A673 (cell line): ENCODE measurements around the gene CHMP2A. TPM values are rescaled to one million over a fixed set of nuclear protein-coding genes. Genes with fewer than 3 reads are reported as not detected.

Experiments used
- BruUV-seq: library from RNA; stranded (reverse); fragments of 400-500 nt; replicated peaks from 2 replicates; lab custom pipeline; 2021; lab: Mats Ljungman, UMichigan
- CTCF ChIA-PET: fragments of 300-600 bp; sonication (Branson Sonifier 250); formaldehyde crosslinking; loops from one replicate; lab custom pipeline; 2022; ENCODE audit warnings: antibody characterized with exemption; lab: Charles Lee
- POLR2A ChIA-PET: fragments of 300-600 bp; sonication (Branson Sonifier 250); formaldehyde crosslinking; loops from one replicate; lab custom pipeline; 2022; ENCODE audit warnings: antibody characterized with exemption; ENCODE audit not compliant: low non-redundant PET; lab: Charles Lee
- DNase-seq: peaks from one replicate; pipeline ENCODE4 v3.0.0-alpha.2; 2015; ENCODE audit warnings: low spot score
- H3K27ac ChIP-seq: fragments of 200-600 bp; sonication (generic); 2 replicates; pipeline ENCODE4 v1.5.1; 2016; ENCODE audit warnings: mixed run types, low read depth, mild to moderate bottlenecking, mixed read lengths, antibody characterized with exemption, low read length; ENCODE audit not compliant: poor library complexity, severe bottlenecking
- H3K27me3 ChIP-seq: fragments of 200-600 bp; sonication (generic); replicated peaks from 2 replicates; pipeline ENCODE4 v1.6.1; 2017; ENCODE audit warnings: mixed run types, low read depth, mild to moderate bottlenecking, mixed read lengths, antibody characterized with exemption, low read length; ENCODE audit not compliant: insufficient read depth, poor library complexity
- H3K36me3 ChIP-seq: fragments of 200-600 bp; sonication (generic); 2 replicates; pipeline ENCODE4 v1.6.1; 2016; ENCODE audit warnings: mixed run types, mild to moderate bottlenecking, mixed read lengths, antibody characterized with exemption, low read length; ENCODE audit not compliant: insufficient read depth, poor library complexity, severe bottlenecking
- H3K4me1 ChIP-seq: fragments of 200-600 bp; sonication (generic); 2 replicates; pipeline ENCODE4 v1.6.1; 2017; ENCODE audit warnings: mixed run types, mild to moderate bottlenecking, mixed read lengths, antibody characterized with exemption, low read length; ENCODE audit not compliant: insufficient read depth, poor library complexity, severe bottlenecking
- H3K4me3 ChIP-seq: fragments of 200-600 bp; sonication (generic); 2 replicates; pipeline ENCODE4 v1.5.1; 2016; ENCODE audit warnings: low read depth, mixed run types, mild to moderate bottlenecking, mixed read lengths, low read length; ENCODE audit not compliant: poor library complexity, severe bottlenecking
- H3K9me3 ChIP-seq: fragments of 200-600 bp; sonication (generic); 2 replicates; pipeline ENCODE4 v1.6.1; 2016; ENCODE audit warnings: mixed run types, low read depth, mild to moderate bottlenecking, mixed read lengths, antibody characterized with exemption, low read length; ENCODE audit not compliant: poor library complexity, severe bottlenecking
- EZH2 ChIP-seq: fragments of 200-600 bp; sonication (generic); IDR thresholded peaks from 2 replicates; pipeline ENCODE4 v1.6.1; 2017; ENCODE audit warnings: borderline replicate concordance, low read depth, mild to moderate bottlenecking, mixed read lengths, antibody characterized with exemption, low read length; ENCODE audit not compliant: poor library complexity, severe bottlenecking
- intact Hi-C: fragments of 100-400 bp; cut with micrococcal nuclease; formaldehyde crosslinking; loops from one replicate; pipeline ENCODE4 v1.10.0; 2022; ENCODE audit not compliant: unreplicated experiment
- total RNA-seq: library from RNA; stranded (reverse); gene quantifications from 2 replicates; pipeline ENCODE4 v1.2.3, GENCODE V29; 2021
- TF ChIP-seq, protein P1 (sequence below): fragments of 300-800, 200-600 bp; sonication (generic); conservative IDR thresholded peaks from 2 replicates; pipeline ENCODE4 v1.5.1; 2017; ENCODE audit warnings: low read depth, mild to moderate bottlenecking, antibody characterized with exemption, low read length, moderate library complexity, mixed read lengths

Gene CHMP2A
- total RNA-seq, 1 experiment from 2014 or later = 57.6 TPM

- intact Hi-C loops = no loop called here
- CTCF ChIA-PET = interaction anchor here (0.6 to 0.7 kb wide), 2 partner anchors 12 to 19 kb away, joined by 3 to 10 read pairs; partner anchors contain the start of gene ZBTB45
- no peaks in the 10 kb centered on the region for H3K9me3 ChIP-seq
- H3K4me1 ChIP-seq = peaks cover 8% of the 10 kb centered on the region
- H3K4me3 ChIP-seq = peak overlapping the region; percentile 35
- peak overlapping the region; percentile 57 for H3K27ac ChIP-seq
- TF ChIP-seq EZH2 = no peak
- TF ChIP-seq, protein P1, sequence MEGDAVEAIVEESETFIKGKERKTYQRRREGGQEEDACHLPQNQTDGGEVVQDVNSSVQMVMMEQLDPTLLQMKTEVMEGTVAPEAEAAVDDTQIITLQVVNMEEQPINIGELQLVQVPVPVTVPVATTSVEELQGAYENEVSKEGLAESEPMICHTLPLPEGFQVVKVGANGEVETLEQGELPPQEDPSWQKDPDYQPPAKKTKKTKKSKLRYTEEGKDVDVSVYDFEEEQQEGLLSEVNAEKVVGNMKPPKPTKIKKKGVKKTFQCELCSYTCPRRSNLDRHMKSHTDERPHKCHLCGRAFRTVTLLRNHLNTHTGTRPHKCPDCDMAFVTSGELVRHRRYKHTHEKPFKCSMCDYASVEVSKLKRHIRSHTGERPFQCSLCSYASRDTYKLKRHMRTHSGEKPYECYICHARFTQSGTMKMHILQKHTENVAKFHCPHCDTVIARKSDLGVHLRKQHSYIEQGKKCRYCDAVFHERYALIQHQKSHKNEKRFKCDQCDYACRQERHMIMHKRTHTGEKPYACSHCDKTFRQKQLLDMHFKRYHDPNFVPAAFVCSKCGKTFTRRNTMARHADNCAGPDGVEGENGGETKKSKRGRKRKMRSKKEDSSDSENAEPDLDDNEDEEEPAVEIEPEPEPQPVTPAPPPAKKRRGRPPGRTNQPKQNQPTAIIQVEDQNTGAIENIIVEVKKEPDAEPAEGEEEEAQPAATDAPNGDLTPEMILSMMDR = no peak
- H3K36me3 ChIP-seq = no peaks in the 10 kb centered on the region
- BruUV-seq = TSS peak; percentile 85
- POLR2A ChIA-PET = no interaction called here
- DNase-seq = peak; percentile 71
- no peaks in the 10 kb centered on the region for H3K27me3 ChIP-seq
Measured at GRCh38 chr19:58538257-58539168, 16.4 kb downstream of the CHMP2A start.

DNA sequence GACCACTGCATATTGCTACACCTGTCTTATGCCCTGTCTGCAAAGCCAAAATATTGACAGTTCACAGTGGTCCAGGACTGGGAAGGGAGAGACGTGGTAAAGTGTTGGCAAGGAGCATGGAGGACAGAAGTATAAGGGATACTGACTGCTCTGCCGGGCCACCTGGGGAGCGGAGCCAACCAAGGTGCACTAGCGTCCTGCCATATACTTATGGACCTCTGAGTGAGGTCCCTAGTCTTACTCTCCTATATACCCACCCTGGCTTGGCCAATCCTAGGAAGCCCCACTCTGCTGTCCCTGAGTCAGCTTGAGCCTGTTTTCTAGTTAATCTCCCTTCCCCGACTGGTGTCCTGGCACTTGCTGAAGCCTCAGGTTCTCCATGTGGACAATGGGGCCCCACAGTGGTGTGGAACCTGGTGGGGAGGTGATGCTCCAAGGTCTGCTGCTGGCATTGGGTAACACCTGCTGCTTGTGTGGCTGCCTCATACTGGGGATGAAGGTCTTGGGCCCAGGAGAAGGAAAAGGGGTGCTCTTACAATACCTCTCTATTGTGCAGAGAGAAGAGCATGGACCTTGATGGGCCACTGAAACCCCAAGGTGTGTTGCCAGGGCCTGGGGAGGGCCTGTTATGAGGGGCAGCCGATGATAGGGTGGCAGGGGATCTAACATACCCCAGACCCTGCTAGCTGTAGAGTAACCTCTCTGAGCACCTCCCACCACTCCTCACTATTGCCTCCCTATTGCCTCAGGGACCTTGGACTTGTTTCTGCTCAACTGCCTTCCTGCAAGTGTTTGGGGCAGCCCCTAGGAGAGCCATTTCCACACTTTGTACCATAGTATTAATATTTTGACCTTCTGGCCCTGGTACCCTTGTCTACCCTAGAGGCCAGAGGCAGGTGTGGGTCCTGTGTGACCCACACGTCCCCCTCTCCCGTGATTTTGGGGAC, 17.8 kb downstream of the CHMP2A start:
- Histone ChIP-seq H3K36me3 (no peaks in the 10 kb centered on the region), H3K27me3 (no peaks in the 10 kb centered on the region), H3K27ac (no peak overlapping the region), H3K4me1 (peaks cover 8% of the 10 kb centered on the region), H3K4me3 (no peak overlapping the region), H3K9me3 (no peaks in the 10 kb centered on the region)
- no TSS peak for BruUV-seq
- no peak for TF ChIP-seq EZH2
- no peak for DNase-seq
- POLR2A ChIA-PET = no interaction called here
- intact Hi-C loops = no loop called here
- CTCF ChIA-PET = interaction anchor here (0.6 kb wide), 1 partner anchor 11 kb away, joined by 10 read pairs; no protein-coding TSS in a partner anchor

- Histone ChIP-seq H3K9me3 (no peaks in the 10 kb centered on the region), H3K4me1 (peaks cover 8% of the 10 kb centered on the region), H3K4me3 (no peak overlapping the region), H3K27ac (no peak overlapping the region), H3K36me3 (no peaks in the 10 kb centered on the region), H3K27me3 (no peaks in the 10 kb centered on the region)
- TF ChIP-seq EZH2 = no peak
- TF ChIP-seq, protein P1 = no peak
- ChIA-PET POLR2A (no interaction called here), CTCF (no interaction called here)
- intact Hi-C loops = no loop called here
- DNase-seq = no peak
- BruUV-seq = no TSS peak
Measured at GRCh38 chr19:58535857-58536256, 19.0 kb downstream of the CHMP2A start.
